Pericardium fibroblast (primary cell): ENCODE measurements around the gene ADH7. TPM values are rescaled to one million over a fixed set of nuclear protein-coding genes. Genes with fewer than 3 reads are reported as not detected.

Source experiments
- total RNA-seq: library from RNA; depleted of rRNA; stranded (reverse); fragments of >200 nt; gene quantifications from 2 replicates; pipeline ENCODE4 v1.2.3, GENCODE V29; 2015

The ADH7 gene
- not detected in 2 replicates for total RNA-seq

GRCh38 chr4:99435154-99435553, at the start of gene ADH7:
Gene ADH7, minus strand, starts transcription at chr4:99435342. Its CDS starts 109 bp downstream, at chr4:99435233.

Other genes starting within 250 kb of the ADH7 start
- gene ADH6, start 216.1 kb downstream of the ADH7 start, total RNA-seq: under 0.01 and 1.5 TPM in 2 replicates
- not detected in 2 replicates for gene ADH1A, start 144.4 kb downstream of the ADH7 start, total RNA-seq
- 64.5 and 317 TPM in 2 replicates for gene ADH1B, start 113.9 kb downstream of the ADH7 start, total RNA-seq
- gene ADH1C, start 82.6 kb downstream of the ADH7 start, total RNA-seq: 1.3 and 10.9 TPM in 2 replicates
- not detected in 2 replicates for gene C4orf17, start 75.7 kb upstream of the ADH7 start, total RNA-seq
- 1.8 and 2.6 TPM in 2 replicates for gene TRMT10A, start 128.7 kb upstream of the ADH7 start, total RNA-seq
- under 0.01 TPM in 1 of 2 replicates, not detected in the other for gene MTTP, start 139.5 kb upstream of the ADH7 start, total RNA-seq
- gene C4orf54, start 222.5 kb upstream of the ADH7 start, total RNA-seq: 0.09 TPM in 1 of 2 replicates, not detected in the other